A549 (cell line): Measurements from ENCODE around the gene HOMER3. TPM values are rescaled to one million over a fixed set of nuclear protein-coding genes. Genes with fewer than 3 reads are reported as not detected.

Experiments used
- ATAC-seq, 2 experiments: fragments of 200-7000 bp in 1 of 2; fragments of >200 bp in 1 of 2; cut with Nextera tagmentation in 1 of 2; cut with Tn5 transposase in 1 of 2; 3 replicates each; pipeline versions ENCODE4 v1.8.0 to v1.9.1; 2018 to 2020; ENCODE audit warnings: mild to moderate bottlenecking in 1 of 2, moderate library complexity in 1 of 2
- CTCF ChIA-PET: fragments of 300-600 bp; sonication (Branson Sonifier 250); formaldehyde crosslinking; extraction: SDS; loops from one replicate; lab custom pipeline; 2021; ENCODE audit warnings: antibody characterized with exemption, inconsistent platforms; lab: Yijun Ruan, JAX
- POLR2A ChIA-PET: fragments of 350-600 bp; formaldehyde crosslinking; extraction: SDS; loops from one replicate; lab custom pipeline; 2021; ENCODE audit warnings: antibody characterized with exemption, inconsistent platforms; lab: Yijun Ruan, JAX
- DNase-seq, 2 experiments: peaks; one replicate each; pipeline versions ENCODE4 v3.0.0 to v3.0.0-alpha.2; 2011 to 2016; ENCODE audit warnings: low read depth in 1 of 2, low spot score in 1 of 2
- FAIRE-seq: peaks from 2 replicates; lab custom pipeline; 2011; peaks lifted over from hg19 to GRCh38; lab: Jason Lieb, UNC
- H3K27ac ChIP-seq, 2 experiments: fragments of >200 bp; sonication (Bioruptor Twin); formaldehyde crosslinking; 3 replicates each; pipeline ENCODE4 v1.5.1; 2016 to 2017
- H3K4me1 ChIP-seq: fragments of >200 bp; sonication (Bioruptor Twin); formaldehyde crosslinking; 3 replicates; pipeline ENCODE4 v1.6.1; 2016
- H3K4me2 ChIP-seq: fragments of >200 bp; sonication (Bioruptor Twin); formaldehyde crosslinking; 3 replicates; pipeline ENCODE4 v1.6.1; 2016
- H3K4me3 ChIP-seq: fragments of >200 bp; sonication (Bioruptor Twin); formaldehyde crosslinking; 3 replicates; pipeline ENCODE4 v1.5.1; 2016
- H3K9me3 ChIP-seq: fragments of >200 bp; sonication (Bioruptor Twin); formaldehyde crosslinking; 3 replicates; pipeline ENCODE4 v1.6.1; 2016
- BHLHE40 ChIP-seq: IDR thresholded peaks from 2 replicates; pipeline ENCODE4 v1.6.1; 2012; ENCODE audit warnings: low read depth, low read length, inconsistent platforms
- CEBPB ChIP-seq, 2 experiments: fragments of >200 bp in 1 of 2; sonication (Bioruptor Twin) in 1 of 2; formaldehyde crosslinking in 1 of 2; IDR thresholded peaks; 2 replicates each; pipeline ENCODE4 v1.6.1; 2012 to 2016
- CTCF ChIP-seq: fragments of >200 bp; sonication (Bioruptor Twin); formaldehyde crosslinking; IDR thresholded peaks from 3 replicates; pipeline ENCODE4 v1.5.1; 2016
- EHMT2 ChIP-seq: fragments of 200-600 bp; sonication (generic); IDR thresholded peaks from 2 replicates; pipeline ENCODE4 v1.6.1; 2016; ENCODE audit warnings: antibody characterized with exemption, low read depth, mild to moderate bottlenecking, moderate library complexity
- EP300 ChIP-seq, 2 experiments: fragments of >200 bp; sonication (Bioruptor Twin); formaldehyde crosslinking; IDR thresholded peaks; 2 replicates in 1 of 2; 3 replicates in 1 of 2; pipeline ENCODE4 v1.6.1; 2016 to 2017
- ESRRA ChIP-seq: fragments of 150-350 bp; IDR thresholded peaks from 2 replicates; pipeline ENCODE4 v1.6.1; 2014; ENCODE audit warnings: mild to moderate bottlenecking, low read length, borderline replicate concordance
- FOSL2 ChIP-seq, 2 experiments: fragments of 450-650 bp in 1 of 2; fragments of >200 bp in 1 of 2; sonication (Bioruptor Twin) in 1 of 2; formaldehyde crosslinking; IDR thresholded peaks; 2 replicates each; pipeline versions ENCODE4 v1.5.0 to v1.6.1; 2016 to 2020; ENCODE audit warnings: mild to moderate bottlenecking in 1 of 2, moderate library complexity in 1 of 2
- HDAC2 ChIP-seq: fragments of 200-600 bp; sonication (generic); IDR thresholded peaks from 2 replicates; pipeline ENCODE4 v1.6.1; 2016
- HES2 ChIP-seq: fragments of >200 bp; sonication (Bioruptor Twin); formaldehyde crosslinking; IDR thresholded peaks from 2 replicates; pipeline ENCODE4 v1.6.1; 2016
- HEYL ChIP-seq: fragments of 250-450 bp; sonication (Bioruptor Pico); IDR thresholded peaks from 2 replicates; pipeline ENCODE4 v1.8.0; 2021; ENCODE audit warnings: mild to moderate bottlenecking, moderate library complexity
- HMGXB4 ChIP-seq: fragments of 250-450 bp; sonication (Bioruptor Pico); IDR thresholded peaks from 2 replicates; pipeline ENCODE4 v1.5.0; 2021; ENCODE audit warnings: mild to moderate bottlenecking, moderate library complexity, borderline replicate concordance
- HOXB5 ChIP-seq: fragments of 250-450 bp; sonication (Bioruptor Pico); IDR thresholded peaks from 2 replicates; pipeline ENCODE4 v1.5.0; 2020; ENCODE audit warnings: mild to moderate bottlenecking, moderate library complexity
- JUN ChIP-seq, 2 experiments: fragments of >200 bp; sonication (Bioruptor Twin); formaldehyde crosslinking; IDR thresholded peaks; 2 replicates in 1 of 2; 3 replicates in 1 of 2; pipeline ENCODE4 v1.6.1; 2016 to 2017
- KDM1A ChIP-seq: fragments of 200-600 bp; sonication (generic); IDR thresholded peaks from 2 replicates; pipeline ENCODE4 v1.6.1; 2016; ENCODE audit warnings: low read depth, mild to moderate bottlenecking
- MAFK ChIP-seq: fragments of 450-650 bp; IDR thresholded peaks from 2 replicates; pipeline ENCODE4 v1.6.1; 2014; ENCODE audit not compliant: partially characterized antibody
- MYC ChIP-seq: IDR thresholded peaks from 2 replicates; pipeline ENCODE4 v1.6.1; 2012; ENCODE audit warnings: mild to moderate bottlenecking, inconsistent platforms, low read length, improper control_type of control experiment, borderline replicate concordance
- NFE2L2 ChIP-seq: fragments of 150-350 bp; conservative IDR thresholded peaks from 2 replicates; pipeline ENCODE4 v1.6.1; 2014; ENCODE audit warnings: low read length
- PBX3 ChIP-seq: IDR thresholded peaks from 2 replicates; pipeline ENCODE4 v1.6.1; 2012
- PHF8 ChIP-seq: fragments of 200-600 bp; sonication (generic); IDR thresholded peaks from 2 replicates; pipeline ENCODE4 v1.6.1; 2016; ENCODE audit warnings: low read depth, mild to moderate bottlenecking, antibody characterized with exemption, moderate library complexity, borderline replicate concordance
- POLR2A ChIP-seq: IDR thresholded peaks from 2 replicates; pipeline ENCODE4 v1.6.1; 2012; ENCODE audit warnings: mild to moderate bottlenecking, low read length
- POLR2AphosphoS2 ChIP-seq: conservative IDR thresholded peaks from 2 replicates; pipeline ENCODE4 v1.6.1; 2012; ENCODE audit warnings: low read length, improper control_type of control experiment, inconsistent platforms
- RAD21 ChIP-seq, 2 experiments: fragments of >200 bp in 1 of 2; sonication (Bioruptor Twin) in 1 of 2; formaldehyde crosslinking in 1 of 2; IDR thresholded peaks in 1 of 2; conservative IDR thresholded peaks in 1 of 2; 2 replicates in 1 of 2; 3 replicates in 1 of 2; pipeline ENCODE4 v1.6.1; 2012 to 2018; ENCODE audit warnings: inconsistent platforms in 1 of 2
- RFX5 ChIP-seq: fragments of 450-650 bp; IDR thresholded peaks from 2 replicates; pipeline ENCODE4 v1.7.1; 2014; ENCODE audit warnings: antibody characterized with exemption, mild to moderate bottlenecking, moderate library complexity
- SMC3 ChIP-seq: fragments of >200 bp; sonication (Bioruptor Twin); formaldehyde crosslinking; IDR thresholded peaks from 3 replicates; pipeline ENCODE4 v1.6.1; 2018; ENCODE audit warnings: inconsistent platforms
- SREBF2 ChIP-seq: fragments of 450-650 bp; IDR thresholded peaks from 2 replicates; pipeline ENCODE4 v1.6.1; 2014; ENCODE audit warnings: mild to moderate bottlenecking, moderate library complexity
- TFCP2L1 ChIP-seq: fragments of 250-450 bp; sonication (Bioruptor Pico); IDR thresholded peaks from 2 replicates; pipeline ENCODE4 v1.5.0; 2021; ENCODE audit warnings: mild to moderate bottlenecking
- USF2 ChIP-seq: fragments of 450-650 bp; IDR thresholded peaks from 2 replicates; pipeline ENCODE4 v1.6.1; 2014; ENCODE audit warnings: antibody characterized with exemption
- ZC3H11A ChIP-seq: fragments of 450-650 bp; IDR thresholded peaks from 2 replicates; pipeline ENCODE4 v1.6.1; 2014; ENCODE audit warnings: antibody characterized with exemption, mild to moderate bottlenecking
- ZFP36 ChIP-seq: fragments of 450-650 bp; IDR thresholded peaks from 2 replicates; pipeline ENCODE4 v1.6.1; 2014; ENCODE audit warnings: borderline replicate concordance; ENCODE audit not compliant: partially characterized antibody
- ZNF302 ChIP-seq: fragments of 250-450 bp; sonication (Bioruptor Pico); IDR thresholded peaks from 2 replicates; pipeline ENCODE4 v1.9.0; 2021; ENCODE audit warnings: inconsistent platforms, mild to moderate bottlenecking, moderate library complexity
- WGBS: methylation state at CpG from one replicate; pipeline ENCODE4 v1.1.6; 2017; ENCODE audit errors: missing lambda C conversion rate; 5-methylcytosine and 5-hydroxymethylcytosine counted together
- polyA plus RNA-seq, 4 experiments: library from polyadenylated mRNA; depleted of rRNA in 3 of 4; stranded (reverse); fragments of >200 nt; fragmentation: RNase III in 1 of 4; extraction: RNeasy Plus Mini Kit Qiagen cat#74134 plus additional on column Dnase treatment in 1 of 4; gene quantifications; 2 replicates in 3 of 4; 3 replicates in 1 of 4; pipeline ENCODE4 v1.2.3, GENCODE V29; 2011 to 2017

Gene HOMER3
- polyA plus RNA-seq, 2 of the 4 experiments (the other 2 are of a cell fraction) = 9.9 to 35.4 TPM

GRCh38 chr19:18905513-18906236 is 35.3 kb downstream of the HOMER3 start:
- no peak for TF ChIP-seq PHF8
- no peak; the same call in 1 of the 2 replicates for TF ChIP-seq POLR2AphosphoS2
- no peak for TF ChIP-seq ZC3H11A
- no peak for TF ChIP-seq FOSL2 (IDR thresholded peaks at IDR 0.05)
- no peak for TF ChIP-seq FOSL2 (CRISPR knock-in tag; IDR thresholded peaks at IDR 0.05)
- TF ChIP-seq RFX5 = no peak
- TF ChIP-seq POLR2A = no peak
- TF ChIP-seq NFE2L2 = no peak
- no peak for TF ChIP-seq ZNF302 (CRISPR knock-in tag)
- no peak for TF ChIP-seq EHMT2
- no peak for TF ChIP-seq CEBPB (IDR thresholded peaks at IDR 0.05)
- TF ChIP-seq SREBF2 = no peak
- no peak for TF ChIP-seq ESRRA
- no peak for TF ChIP-seq TFCP2L1 (CRISPR knock-in tag)
- TF ChIP-seq CTCF = no peak
- TF ChIP-seq HES2 = no peak
- no peak for TF ChIP-seq KDM1A
- WGBS = 97% methylated on average over 15 of the region's 26 CpGs
- no peaks in the 10 kb centered on the region for H3K4me1 ChIP-seq
- ATAC-seq (no peak; a peak in 1 of 6 replicates), FAIRE-seq (no peak), DNase-seq (no peak)
- no peak overlapping the region for H3K4me2 ChIP-seq
- ChIA-PET CTCF (interaction anchor here (1.2 to 1.3 kb wide), 2 partner anchors 11 to 13 kb away, joined by 3 to 4 read pairs; no protein-coding TSS in a partner anchor), POLR2A (no interaction called here)
- no peak overlapping the region for H3K4me3 ChIP-seq
- H3K27ac ChIP-seq = no peak overlapping the region
- H3K9me3 ChIP-seq = no peaks in the 10 kb centered on the region

GRCh38 chr19:18905058-18905456 is 36.0 kb downstream of the HOMER3 start:
- CTCF ChIA-PET = interaction anchor here (0.7 to 1.3 kb wide), 4 partner anchors 9 to 29 kb away, joined by 3 to 5 read pairs (median 4); partner anchors contain the start of gene CERS1
- no peak for ATAC-seq

More at GRCh38 chr19:18905058-18905456, 36.0 kb downstream of the HOMER3 start:
- WGBS = 82% methylated on average over 3 of the region's 8 CpGs
- no peak overlapping the region for H3K4me3 ChIP-seq
- no peak for FAIRE-seq
- no peaks in the 10 kb centered on the region for H3K4me1 ChIP-seq
- DNase-seq = no peak
- POLR2A ChIA-PET = no interaction called here
- no peaks in the 10 kb centered on the region for H3K9me3 ChIP-seq
- no peak overlapping the region for H3K27ac ChIP-seq
- H3K4me2 ChIP-seq = no peak overlapping the region
- TF ChIP-seq EP300 (IDR thresholded peaks at IDR 0.05) = no peak
- no peak for TF ChIP-seq USF2
- no peak for TF ChIP-seq HMGXB4 (CRISPR knock-in tag)
- no peak for TF ChIP-seq PHF8
- no peak for TF ChIP-seq HOXB5 (CRISPR knock-in tag)
- no peak for TF ChIP-seq TFCP2L1 (CRISPR knock-in tag)
- TF ChIP-seq ZC3H11A = no peak
- TF ChIP-seq JUN (IDR thresholded peaks at IDR 0.05) = no peak
- no peak for TF ChIP-seq SMC3
- TF ChIP-seq BHLHE40 = no peak
- TF ChIP-seq HEYL (CRISPR knock-in tag) = no peak
- TF ChIP-seq RAD21 (conservative IDR thresholded peaks at IDR 0.05 in 1 of 2, IDR thresholded peaks at IDR 0.05 in 1 of 2) = no peak
- no peak for TF ChIP-seq CEBPB (IDR thresholded peaks at IDR 0.05)
- TF ChIP-seq HDAC2 = no peak
- no peak for TF ChIP-seq POLR2A
- no peak for TF ChIP-seq MAFK
- TF ChIP-seq MYC = no peak
- TF ChIP-seq ZFP36 = no peak
- TF ChIP-seq PBX3 = no peak
- TF ChIP-seq, all 56 proteins: peak for 0
